ENCODE measurements around the gene TMEM201. TPM values are rescaled to one million over a fixed set of nuclear protein-coding genes. Genes with fewer than 3 reads are reported as not detected.

Gene TMEM201
- total and polyA plus RNA-seq, 4 donors, result 1.5 to 3.5 (median 2.9) TPM

DNA sequence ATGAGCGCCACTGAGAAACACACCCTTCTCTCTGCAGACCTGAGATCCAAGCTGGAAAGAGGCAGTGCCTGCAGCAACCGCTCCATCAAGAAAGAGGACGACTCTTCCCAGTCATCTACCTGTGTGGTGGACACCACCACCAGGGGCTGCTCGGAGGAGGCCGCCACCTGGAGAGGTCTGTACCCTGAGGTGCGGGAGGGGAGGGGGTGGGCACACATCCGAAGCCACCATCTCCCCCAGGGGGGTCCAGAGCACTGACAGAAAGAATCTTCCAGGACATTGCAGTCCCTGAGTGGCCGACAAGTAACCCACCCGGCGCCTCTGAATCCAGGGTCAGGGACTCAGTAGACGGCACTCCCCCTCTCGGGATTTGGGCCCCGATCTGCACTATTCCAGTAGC is 23.0 kb downstream of the TMEM201 start:
- Histone ChIP-seq H3K4me3 (ENCODE audit: low read depth in 1 of 3, low read length in 3 of 3) (no peak overlapping the region), H3K27me3 (ENCODE audit: control insufficient read depth in 4 of 4, insufficient read depth in 4 of 4, low read length in 3 of 4) (no peaks in the 10 kb centered on the region), H3K4me1 (ENCODE audit: control insufficient read depth in 4 of 4, insufficient read depth in 4 of 4, low read length in 3 of 4) (no peaks in the 10 kb centered on the region), H3K36me3 (ENCODE audit: control insufficient read depth in 4 of 4, insufficient read depth in 3 of 4, low read depth in 1 of 4, low read length in 3 of 4) (peaks cover 0 to 10% (median 2%) of the 10 kb centered on the region in 4 donors), H3K9ac (ENCODE audit: low read depth in 1 of 2, low read length in 2 of 2) (no peak overlapping the region), H3K9me3 (ENCODE audit: control insufficient read depth in 4 of 4, low read length in 3 of 4) (no peaks in the 10 kb centered on the region), H3K27ac (ENCODE audit: low read depth in 1 of 2, low read length in 2 of 2) (no peak overlapping the region)
- TF ChIP-seq RXRA (IDR thresholded peaks at IDR 0.05) (no peak), FOXA2 (IDR thresholded peaks at IDR 0.05) (no peak), GABPA (IDR thresholded peaks at IDR 0.05 in 1 of 2, conservative IDR thresholded peaks at IDR 0.05 in 1 of 2) (no peak), JUND (IDR thresholded peaks at IDR 0.05) (no peak), RAD21 (IDR thresholded peaks at IDR 0.05) (no peak)
- 92% methylated on average over 13 of the region's 13 CpGs for WGBS
- no peak for DNase-seq (ENCODE audit: low spot score)

DNA sequence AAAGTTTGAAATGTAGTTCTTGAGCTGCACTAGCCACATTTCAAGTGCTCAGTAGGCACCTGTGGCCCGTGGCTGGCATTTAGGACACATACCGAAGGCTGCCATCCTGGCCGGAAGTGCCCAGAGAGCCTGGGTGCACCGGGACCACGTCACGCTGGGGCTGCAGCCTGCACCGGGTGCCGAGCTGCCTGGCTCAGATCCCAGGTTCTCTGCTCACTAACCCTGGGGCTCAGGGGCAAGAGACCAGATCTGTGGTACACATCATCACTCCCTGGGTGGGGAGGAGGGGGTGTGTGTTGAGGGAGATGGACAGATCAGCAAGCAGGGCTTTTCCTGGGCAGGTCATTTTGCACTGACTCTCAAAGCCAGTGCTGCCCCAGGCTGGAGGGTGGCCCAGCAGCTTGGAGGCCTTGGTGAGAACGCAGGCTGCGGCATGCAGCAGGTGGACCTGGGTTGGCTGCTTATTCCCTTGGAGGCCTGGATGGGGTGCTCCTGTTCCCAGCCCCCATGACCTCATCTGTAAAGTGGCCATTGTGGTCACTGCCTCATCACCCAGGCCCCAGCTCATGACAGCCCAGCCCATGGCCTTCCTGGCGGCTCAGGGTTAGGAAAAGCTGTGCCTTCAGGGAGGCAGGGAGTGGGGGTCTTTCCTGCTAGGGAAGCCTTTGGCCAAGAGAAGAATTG is 23.6 kb downstream of the TMEM201 start:
- H3K27ac ChIP-seq (ENCODE audit: low read depth in 1 of 2, low read length in 2 of 2), result no peak overlapping the region
- 93% methylated on average over 11 of the region's 11 CpGs for WGBS
- no peaks in the 10 kb centered on the region for H3K9me3 ChIP-seq (ENCODE audit: control insufficient read depth in 4 of 4, low read length in 3 of 4)
- no peaks in the 10 kb centered on the region for H3K4me1 ChIP-seq (ENCODE audit: control insufficient read depth in 4 of 4, insufficient read depth in 4 of 4, low read length in 3 of 4)
- no peak for DNase-seq (ENCODE audit: low spot score)
- no peaks in the 10 kb centered on the region for H3K27me3 ChIP-seq (ENCODE audit: control insufficient read depth in 4 of 4, insufficient read depth in 4 of 4, low read length in 3 of 4)
- H3K36me3 ChIP-seq (ENCODE audit: control insufficient read depth in 4 of 4, insufficient read depth in 3 of 4, low read depth in 1 of 4, low read length in 3 of 4), result peaks cover 0 to 10% (median 2%) of the 10 kb centered on the region in 4 donors
- no peak overlapping the region for H3K9ac ChIP-seq (ENCODE audit: low read depth in 1 of 2, low read length in 2 of 2)
- TF ChIP-seq TAF1 (conservative IDR thresholded peaks at IDR 0.05) (no peak), CTCF (IDR thresholded peaks at IDR 0.05; ENCODE audit: low read depth, low read length, missing input control) (no peak), YY1 (IDR thresholded peaks at IDR 0.05) (no peak), FOXA2 (IDR thresholded peaks at IDR 0.05) (no peak), HNF4G (IDR thresholded peaks at IDR 0.05) (no peak), JUND (IDR thresholded peaks at IDR 0.05) (no peak), SP1 (IDR thresholded peaks at IDR 0.05) (no peak), FOXA1 (IDR thresholded peaks at IDR 0.05) (no peak), HNF4A (conservative IDR thresholded peaks at IDR 0.05) (no peak), EGR1 (IDR thresholded peaks at IDR 0.05; ENCODE audit: low read depth in 2 of 2) (no peak), NR2F2 (IDR thresholded peaks at IDR 0.05) (no peak), RAD21 (IDR thresholded peaks at IDR 0.05) (no peak), GABPA (IDR thresholded peaks at IDR 0.05 in 1 of 2, conservative IDR thresholded peaks at IDR 0.05 in 1 of 2) (no peak), RXRA (IDR thresholded peaks at IDR 0.05) (no peak), ATF3 (IDR thresholded peaks at IDR 0.05) (no peak)
- TF ChIP-seq, protein P1, sequence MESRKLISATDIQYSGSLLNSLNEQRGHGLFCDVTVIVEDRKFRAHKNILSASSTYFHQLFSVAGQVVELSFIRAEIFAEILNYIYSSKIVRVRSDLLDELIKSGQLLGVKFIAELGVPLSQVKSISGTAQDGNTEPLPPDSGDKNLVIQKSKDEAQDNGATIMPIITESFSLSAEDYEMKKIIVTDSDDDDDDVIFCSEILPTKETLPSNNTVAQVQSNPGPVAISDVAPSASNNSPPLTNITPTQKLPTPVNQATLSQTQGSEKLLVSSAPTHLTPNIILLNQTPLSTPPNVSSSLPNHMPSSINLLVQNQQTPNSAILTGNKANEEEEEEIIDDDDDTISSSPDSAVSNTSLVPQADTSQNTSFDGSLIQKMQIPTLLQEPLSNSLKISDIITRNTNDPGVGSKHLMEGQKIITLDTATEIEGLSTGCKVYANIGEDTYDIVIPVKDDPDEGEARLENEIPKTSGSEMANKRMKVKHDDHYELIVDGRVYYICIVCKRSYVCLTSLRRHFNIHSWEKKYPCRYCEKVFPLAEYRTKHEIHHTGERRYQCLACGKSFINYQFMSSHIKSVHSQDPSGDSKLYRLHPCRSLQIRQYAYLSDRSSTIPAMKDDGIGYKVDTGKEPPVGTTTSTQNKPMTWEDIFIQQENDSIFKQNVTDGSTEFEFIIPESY (IDR thresholded peaks at IDR 0.05), result no peak
- TF ChIP-seq, protein P2, sequence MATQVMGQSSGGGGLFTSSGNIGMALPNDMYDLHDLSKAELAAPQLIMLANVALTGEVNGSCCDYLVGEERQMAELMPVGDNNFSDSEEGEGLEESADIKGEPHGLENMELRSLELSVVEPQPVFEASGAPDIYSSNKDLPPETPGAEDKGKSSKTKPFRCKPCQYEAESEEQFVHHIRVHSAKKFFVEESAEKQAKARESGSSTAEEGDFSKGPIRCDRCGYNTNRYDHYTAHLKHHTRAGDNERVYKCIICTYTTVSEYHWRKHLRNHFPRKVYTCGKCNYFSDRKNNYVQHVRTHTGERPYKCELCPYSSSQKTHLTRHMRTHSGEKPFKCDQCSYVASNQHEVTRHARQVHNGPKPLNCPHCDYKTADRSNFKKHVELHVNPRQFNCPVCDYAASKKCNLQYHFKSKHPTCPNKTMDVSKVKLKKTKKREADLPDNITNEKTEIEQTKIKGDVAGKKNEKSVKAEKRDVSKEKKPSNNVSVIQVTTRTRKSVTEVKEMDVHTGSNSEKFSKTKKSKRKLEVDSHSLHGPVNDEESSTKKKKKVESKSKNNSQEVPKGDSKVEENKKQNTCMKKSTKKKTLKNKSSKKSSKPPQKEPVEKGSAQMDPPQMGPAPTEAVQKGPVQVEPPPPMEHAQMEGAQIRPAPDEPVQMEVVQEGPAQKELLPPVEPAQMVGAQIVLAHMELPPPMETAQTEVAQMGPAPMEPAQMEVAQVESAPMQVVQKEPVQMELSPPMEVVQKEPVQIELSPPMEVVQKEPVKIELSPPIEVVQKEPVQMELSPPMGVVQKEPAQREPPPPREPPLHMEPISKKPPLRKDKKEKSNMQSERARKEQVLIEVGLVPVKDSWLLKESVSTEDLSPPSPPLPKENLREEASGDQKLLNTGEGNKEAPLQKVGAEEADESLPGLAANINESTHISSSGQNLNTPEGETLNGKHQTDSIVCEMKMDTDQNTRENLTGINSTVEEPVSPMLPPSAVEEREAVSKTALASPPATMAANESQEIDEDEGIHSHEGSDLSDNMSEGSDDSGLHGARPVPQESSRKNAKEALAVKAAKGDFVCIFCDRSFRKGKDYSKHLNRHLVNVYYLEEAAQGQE (IDR thresholded peaks at IDR 0.05), result no peak
- TF ChIP-seq, protein P3, sequence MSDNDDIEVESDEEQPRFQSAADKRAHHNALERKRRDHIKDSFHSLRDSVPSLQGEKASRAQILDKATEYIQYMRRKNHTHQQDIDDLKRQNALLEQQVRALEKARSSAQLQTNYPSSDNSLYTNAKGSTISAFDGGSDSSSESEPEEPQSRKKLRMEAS (IDR thresholded peaks at IDR 0.05), result no peak
- H3K4me3 ChIP-seq (ENCODE audit: low read depth in 1 of 3, low read length in 3 of 3), result no peak overlapping the region
